Stimulated activated CD4-positive, alpha-beta T cell treated with anti-CD3 and anti-CD28 coated beads, Interleukin-2, amount 100 ng/mL, for 24 hours (primary cell): ENCODE measurements around the gene EFCAB6.

Experiments
- DNase-seq, 2 donors: peaks; one replicate each; pipeline ENCODE4 v3.0.0-alpha.2; 2020

The EFCAB6 gene

GRCh38 chr22:43633631-43634285 is 178.3 kb downstream of the EFCAB6 start:
- no peak for DNase-seq

GRCh38 chr22:43631846-43632245 is 180.3 kb downstream of the EFCAB6 start:
- DNase-seq: no peak

DNA sequence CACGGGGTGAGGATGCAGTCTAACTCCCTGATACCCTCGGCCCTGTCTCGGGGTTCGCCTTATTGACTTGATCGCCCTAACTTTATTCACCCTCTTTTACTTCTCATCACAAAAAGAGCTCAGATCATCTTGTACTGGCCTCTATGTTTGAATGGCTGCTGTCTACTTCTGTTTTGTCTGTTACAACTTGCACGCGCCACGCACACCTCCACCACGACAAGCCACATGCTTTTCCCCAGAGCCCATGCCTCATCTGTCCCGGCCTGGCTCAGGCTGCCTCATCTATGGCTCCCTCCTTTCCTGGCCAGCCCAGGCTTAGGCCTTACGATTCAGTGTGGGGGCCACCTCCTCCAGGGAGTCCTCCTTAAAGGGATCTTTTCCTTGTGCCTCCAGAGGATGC is 180.9 kb downstream of the EFCAB6 start:
- DNase-seq: no peak

- no peak for DNase-seq
These were observed 181.7 kb downstream of the EFCAB6 start for GRCh38 chr22:43630451-43630850.

DNA sequence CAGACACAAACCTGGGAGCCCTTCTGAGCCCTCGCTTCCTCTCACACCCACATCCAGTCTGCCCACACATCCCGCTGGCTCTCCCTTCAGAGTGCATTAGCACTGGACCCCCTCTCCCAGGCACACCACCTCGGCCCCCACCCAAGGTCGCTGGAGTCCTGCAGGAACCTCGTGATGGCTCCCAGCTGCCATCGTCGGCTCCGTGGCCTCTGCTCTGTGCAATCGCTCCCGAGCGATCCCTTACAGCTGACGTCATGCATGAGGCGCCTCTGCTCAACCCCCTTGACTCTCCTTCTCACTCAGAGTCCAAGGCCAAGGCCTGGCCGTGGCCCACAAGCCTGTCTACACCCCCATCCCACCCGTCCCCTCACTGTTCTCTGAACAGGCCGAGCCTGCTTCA is 183.9 kb downstream of the EFCAB6 start:
- no peak for DNase-seq

DNA sequence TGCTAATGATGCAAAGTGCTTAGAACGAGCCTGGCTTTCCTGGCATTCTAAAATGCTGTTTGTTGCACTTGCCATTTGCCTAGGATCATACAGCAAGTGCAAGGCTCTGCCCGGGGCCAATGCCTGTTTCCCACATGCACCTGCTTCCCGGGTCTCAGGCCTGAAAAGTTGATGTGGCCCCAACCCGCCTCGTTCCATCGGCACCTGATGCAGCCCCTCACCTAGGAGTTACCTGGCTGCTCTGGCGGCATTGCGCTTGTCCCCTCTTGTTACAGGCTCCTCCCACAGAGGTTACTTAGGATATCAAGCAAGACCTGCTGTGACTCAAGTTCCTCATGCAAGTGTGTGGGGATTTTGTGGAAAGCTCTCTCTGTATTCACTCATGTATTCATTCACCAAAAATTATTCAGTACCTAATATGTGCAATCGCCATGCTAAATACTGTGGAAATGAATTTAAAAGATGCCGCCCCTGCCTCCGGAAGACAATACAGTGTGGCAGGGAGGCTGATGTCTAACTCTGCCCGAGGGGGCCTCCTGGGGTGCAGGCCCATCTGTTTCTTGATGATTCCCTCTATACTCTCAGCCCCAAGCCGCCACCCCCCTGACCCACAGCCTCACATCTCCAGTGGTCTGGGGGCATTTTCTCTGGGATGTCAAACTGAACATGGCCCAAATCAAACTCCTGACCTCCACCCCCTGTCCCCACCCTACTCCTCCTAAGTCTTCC is 184.5 kb downstream of the EFCAB6 start:
- DNase-seq: no peak

- no peak for DNase-seq
These were observed 186.9 kb downstream of the EFCAB6 start for GRCh38 chr22:43625242-43625641.

DNA sequence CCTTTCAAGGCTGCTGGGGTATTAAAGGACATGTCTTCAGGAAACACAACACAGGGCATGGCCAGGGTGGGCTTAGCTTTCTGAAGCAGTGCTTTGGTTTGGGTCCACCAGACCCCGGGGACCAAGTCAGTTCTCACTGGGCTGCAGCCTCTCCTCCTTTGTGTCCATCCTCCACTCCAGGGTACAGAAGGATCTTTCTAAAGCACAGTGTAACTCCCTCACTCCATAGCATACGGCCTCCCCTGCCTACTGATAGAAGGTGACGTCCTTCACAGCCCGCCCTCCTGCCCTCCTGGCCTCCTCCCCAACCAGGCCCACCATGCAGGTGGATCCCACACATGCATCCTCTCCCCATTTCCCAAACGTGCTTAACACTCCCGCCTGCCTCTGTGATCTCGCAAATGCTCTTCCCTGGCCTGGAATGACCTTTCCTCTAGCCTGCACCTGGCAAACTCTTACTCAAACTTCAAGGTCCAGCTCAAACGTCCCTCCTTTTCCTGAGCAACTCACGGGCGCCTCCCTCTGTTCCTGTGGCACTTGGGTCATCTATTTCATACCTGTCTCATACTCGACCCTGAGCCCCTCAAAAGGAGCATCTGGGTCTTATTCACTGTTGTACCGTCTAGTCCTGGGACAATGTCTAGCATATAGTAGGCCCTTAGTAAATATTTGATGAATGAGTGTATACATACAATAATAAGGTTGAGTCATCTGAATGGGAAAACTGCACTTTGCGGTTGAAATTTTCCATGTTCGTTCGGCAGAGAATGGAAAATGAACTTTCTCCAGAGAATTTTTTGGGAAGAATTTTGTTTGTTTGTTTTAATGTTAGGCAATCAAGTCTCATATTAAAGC is 187.7 kb downstream of the EFCAB6 start:
- no peak for DNase-seq

GRCh38 chr22:43622886-43623285 is 189.2 kb downstream of the EFCAB6 start:
- no peak for DNase-seq

DNA sequence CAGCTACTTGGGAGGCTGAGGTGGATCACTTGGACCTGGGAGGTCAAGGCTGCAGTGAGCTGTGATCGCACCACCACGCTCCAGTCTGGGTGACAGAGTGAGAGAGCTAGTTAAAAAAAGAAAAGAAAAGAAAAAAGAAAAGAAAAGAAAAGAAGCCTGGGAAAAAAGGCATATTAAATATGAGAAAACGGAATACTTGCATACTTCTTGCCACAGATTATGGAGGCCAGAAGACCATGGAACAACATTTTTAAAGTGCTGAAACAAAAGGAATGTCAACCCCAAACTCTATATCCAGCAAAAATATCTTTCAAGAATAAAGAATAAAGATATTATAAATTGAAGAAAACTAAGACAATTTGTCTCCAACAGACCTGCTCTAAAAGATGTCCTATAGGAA is 191.9 kb downstream of the EFCAB6 start:
- no peak for DNase-seq

- no peak for DNase-seq
These were observed 193.6 kb downstream of the EFCAB6 start for GRCh38 chr22:43618517-43618916.

DNA sequence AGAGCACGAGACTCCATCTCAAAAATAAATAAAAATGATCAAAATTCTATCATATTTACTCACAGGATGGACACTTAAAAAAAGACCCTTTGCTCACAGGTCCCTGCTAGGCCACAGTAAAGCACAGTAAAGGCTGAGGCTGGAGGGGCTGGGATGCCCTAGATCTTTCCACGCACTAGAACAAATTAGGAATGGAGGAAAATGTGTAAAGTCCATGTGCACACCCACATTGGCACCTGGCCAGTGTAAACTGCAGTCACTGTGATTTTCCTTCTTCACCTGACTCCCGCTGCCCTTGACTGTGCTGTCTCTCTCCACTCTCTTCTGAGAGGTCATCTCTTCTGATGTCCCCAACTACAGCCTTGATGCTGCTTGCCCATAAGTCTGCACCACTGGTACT is 195.5 kb downstream of the EFCAB6 start:
- no peak for DNase-seq

GRCh38 chr22:43600265-43600664 is 211.8 kb downstream of the EFCAB6 start:
- no peak for DNase-seq

- DNase-seq: no peak
These were observed 219.6 kb downstream of the EFCAB6 start for GRCh38 chr22:43592476-43592875.

- no peak for DNase-seq
These were observed 220.7 kb downstream of the EFCAB6 start for GRCh38 chr22:43591380-43591779.

GRCh38 chr22:43587574-43587973 is 224.5 kb downstream of the EFCAB6 start:
- no peak for DNase-seq

DNA sequence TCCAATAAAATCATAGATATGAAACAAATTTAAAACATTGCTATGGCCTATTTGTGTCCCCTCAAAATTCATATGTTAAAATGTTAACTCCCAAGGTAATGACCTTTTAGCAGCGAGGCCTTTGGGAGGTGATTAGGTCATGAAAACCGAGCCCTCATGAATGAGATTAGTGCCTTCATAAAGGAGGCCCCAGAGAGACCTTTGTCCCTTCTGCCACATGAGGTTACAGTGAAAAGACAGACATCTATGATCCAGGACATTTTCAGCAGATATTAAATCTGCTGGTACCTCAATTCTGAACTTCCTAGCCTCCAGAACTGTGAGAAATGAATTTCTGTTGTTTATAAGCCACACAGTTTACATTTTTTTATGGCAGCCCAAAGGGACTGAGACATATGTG is 228.6 kb downstream of the EFCAB6 start:
- no peak for DNase-seq

DNA sequence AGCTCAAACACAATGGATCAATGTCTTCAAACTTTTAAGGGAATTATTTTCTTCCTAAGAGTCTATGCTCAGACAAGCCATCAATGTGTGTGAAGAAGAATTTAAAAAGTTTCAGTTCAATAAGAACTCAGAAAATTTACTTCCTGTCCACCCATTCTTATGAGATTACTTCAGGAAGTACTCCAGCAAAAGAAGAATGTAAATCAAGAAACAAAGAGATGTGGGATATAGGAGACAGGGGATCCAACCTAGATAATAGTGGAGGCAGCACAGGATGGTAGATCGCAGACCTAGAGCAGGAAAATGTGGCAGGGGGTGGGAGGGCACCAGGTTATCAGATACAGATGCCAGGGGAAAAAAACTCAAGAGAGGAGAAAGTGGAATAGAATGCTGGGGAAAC is 229.7 kb downstream of the EFCAB6 start:
- DNase-seq: no peak

- DNase-seq: no peak
These were observed 231.8 kb downstream of the EFCAB6 start for GRCh38 chr22:43580271-43580750.

- no peak for DNase-seq
These were observed 237.4 kb downstream of the EFCAB6 start for GRCh38 chr22:43574738-43575137.

GRCh38 chr22:43572710-43573109 is 239.4 kb downstream of the EFCAB6 start:
- DNase-seq: no peak

- no peak for DNase-seq
These were observed 240.9 kb downstream of the EFCAB6 start for GRCh38 chr22:43571181-43571580.

DNA sequence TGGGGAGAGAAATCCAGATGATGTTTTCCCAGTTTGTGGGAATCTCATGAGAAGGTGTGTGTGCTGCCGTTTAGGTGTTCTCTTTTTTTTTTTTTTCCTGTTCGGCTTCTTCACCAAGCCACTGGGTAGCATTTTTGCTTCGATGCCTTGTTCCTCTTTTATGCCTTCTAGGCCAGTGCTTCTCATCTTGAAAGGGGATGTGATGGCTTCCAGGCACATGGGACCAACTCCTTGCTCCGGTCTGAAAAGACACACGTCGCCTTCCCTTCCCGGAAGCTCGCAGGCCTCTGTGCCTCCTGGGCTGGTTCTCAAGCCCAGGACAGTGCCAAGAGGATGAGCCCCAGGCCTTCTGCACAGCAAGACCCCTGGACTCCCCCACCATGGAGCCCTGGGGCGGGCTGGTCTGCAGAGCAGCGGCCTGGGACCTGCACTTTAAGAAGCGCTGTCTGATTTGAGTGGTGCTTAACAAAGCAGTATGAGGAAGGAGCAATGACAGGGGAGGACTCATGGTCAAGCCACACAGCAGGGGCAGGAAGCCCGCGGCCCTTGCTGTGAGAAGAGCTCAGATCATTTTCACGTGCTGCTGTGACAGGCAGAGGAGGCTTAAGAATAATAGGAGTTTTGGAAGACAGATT is 241.5 kb downstream of the EFCAB6 start:
- no peak for DNase-seq
